ENCODE results near the gene NLRP9. TPM values are rescaled to one million over a fixed set of nuclear protein-coding genes. Genes with fewer than 3 reads are reported as not detected.

NLRP9 gene
- total and polyA plus RNA-seq, 2 of the 13 experiments (the other 11 are each of a cell fraction or from before 2014, with no cell fraction given) = not detected

- TF ChIP-seq ZNF567 (CRISPR knock-in tag; IDR thresholded peaks at IDR 0.05; ENCODE audit: borderline replicate concordance) (no peak), MYNN (CRISPR knock-in tag; IDR thresholded peaks at IDR 0.05; ENCODE audit: low read depth) (no peak), ZBTB37 (CRISPR knock-in tag; IDR thresholded peaks at IDR 0.05) (no peak), ZNF775 (CRISPR knock-in tag; IDR thresholded peaks at IDR 0.05; ENCODE audit: borderline replicate concordance) (no peak), TAF15 (IDR thresholded peaks at IDR 0.05; ENCODE audit: low read depth, low read length, poor library complexity, severe bottlenecking) (no peak), GATAD2A (CRISPR knock-in tag; IDR thresholded peaks at IDR 0.05) (no peak)
These were observed 34.4 kb downstream of the NLRP9 start (continued) for GRCh38 chr19:55703790-55704215.

- Histone ChIP-seq H3K27ac (ENCODE audit: extremely low read length, insufficient read depth, low read length) (no peak overlapping the region), H3K4me3 (replicated peaks in 1 of 3; ENCODE audit: insufficient read depth in 1 of 3, low read depth in 2 of 3, low read length in 3 of 3) (no peak overlapping the region), H3K4me1 (ENCODE audit: insufficient read depth, low read length) (no peaks in the 10 kb centered on the region), H3K9ac (ENCODE audit: insufficient read depth, low read depth, low read length) (no peak overlapping the region), H3K27me3 (ENCODE audit: control insufficient read depth in 1 of 2, insufficient read depth in 2 of 2, low read length in 2 of 2) (no peaks in the 10 kb centered on the region), H4K20me1 (ENCODE audit: insufficient read depth, low read length) (no peaks in the 10 kb centered on the region), H3K36me3 (replicated peaks in 1 of 2; ENCODE audit: control insufficient read depth in 1 of 2, insufficient read depth in 2 of 2, low read length in 2 of 2) (peaks cover 1 to 15% of the 10 kb centered on the region in 2 experiments; a peak in 2 of 5 replicates), H3K79me2 (ENCODE audit: insufficient read depth, low read length) (no peaks in the 10 kb centered on the region), H3K4me2 (ENCODE audit: low read depth, low read length) (no peak overlapping the region), H2AFZ (ENCODE audit: low read length) (no peak overlapping the region), H3K9me3 (ENCODE audit: low read length) (no peaks in the 10 kb centered on the region)
- WGBS (ENCODE audit: low lambda C conversion rate) = 92% methylated on average over 11 of the region's 13 CpGs
- BruUV-seq (replicated peaks) = no TSS peak
- ChIA-PET POLR2A (interaction anchor here (1.5 kb wide), 1 partner anchor 19 kb away, joined by 5 read pairs; no protein-coding TSS in a partner anchor), CTCF (ENCODE audit: low intra/inter-chr PET ratio, low total read pairs) (no interaction called here)
- in situ Hi-C loops (cut with HindIII; ENCODE audit: extremely low pct_ligation_motif_present, low pct_unique_long_range_greater_than_20kb) = no loop called here
- no peak for FAIRE-seq
- no peak for TF ChIP-seq FOXA1 (IDR thresholded peaks at IDR 0.05)
- TF ChIP-seq FOXA1 (CRISPR knock-in tag; IDR thresholded peaks at IDR 0.05) = no peak
- no peak for ATAC-seq
- intact Hi-C loops (cut with micrococcal nuclease; ENCODE audit: unreplicated experiment) = no loop called here
- DNase-seq (ENCODE audit: low spot score) = no peak
These were observed 36.0 kb downstream of the NLRP9 start for GRCh38 chr19:55702131-55702627.
